ENCODE data around the gene STAT5B. TPM values are rescaled to one million over a fixed set of nuclear protein-coding genes. Genes with fewer than 3 reads are reported as not detected.

Gene STAT5B
- polyA plus RNA-seq, 1 donor (not counting 4 experiments of a cell fraction or from before 2014, with no cell fraction given): 16.1 TPM

DNA sequence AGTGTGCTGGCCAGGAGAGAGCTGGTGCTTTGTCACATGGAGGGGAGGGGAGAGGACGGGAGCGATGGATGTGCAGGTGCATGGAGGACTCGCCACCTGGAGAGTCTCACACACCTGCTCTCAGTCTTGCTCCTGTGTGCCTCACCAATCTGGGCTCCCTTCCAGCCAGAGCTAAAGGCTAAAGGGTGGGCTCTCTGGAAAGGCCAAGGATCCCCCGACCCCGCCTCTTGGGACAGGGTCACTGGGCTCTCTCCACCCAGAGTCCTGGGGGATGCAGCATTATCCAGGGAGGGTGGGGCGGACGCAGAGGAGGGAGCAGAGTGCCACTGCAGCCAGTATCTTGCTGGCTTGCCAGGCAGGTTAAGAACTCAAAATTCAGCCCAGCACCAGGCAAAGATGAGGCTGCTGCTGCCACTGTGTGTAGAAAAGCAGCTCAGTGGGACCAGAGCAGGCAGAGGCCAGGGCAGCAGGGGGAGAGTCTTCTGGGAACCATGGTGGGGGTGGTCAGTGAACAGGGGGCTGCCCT lies 5.4 kb upstream of the STAT5B start:
- DNase-seq (ENCODE audit: low read depth, low spot score) (no peak), FAIRE-seq (no peak)
- no peak overlapping the region for H3K27ac ChIP-seq (ENCODE audit: control insufficient read depth, insufficient read depth, low read length)
- no peaks in the 10 kb centered on the region for H3K9me1 ChIP-seq (ENCODE audit: control insufficient read depth, extremely low read depth, insufficient read depth, low read length)
- H3K27me3 ChIP-seq (ENCODE audit: control insufficient read depth, extremely low read depth, insufficient read depth, low read length): peaks cover 3% of the 10 kb centered on the region
- no peak overlapping the region for H3K4me3 ChIP-seq (ENCODE audit: control insufficient read depth in 2 of 3, extremely low read depth in 1 of 3, insufficient read depth in 2 of 3, low read depth in 1 of 3, low read length in 3 of 3)
- H3K9me3 ChIP-seq (ENCODE audit: control insufficient read depth, low read depth, low read length): no peaks in the 10 kb centered on the region
- TF ChIP-seq EZH2 (IDR thresholded peaks at IDR 0.05; ENCODE audit: low read length): no peak
- TF ChIP-seq, protein P1, sequence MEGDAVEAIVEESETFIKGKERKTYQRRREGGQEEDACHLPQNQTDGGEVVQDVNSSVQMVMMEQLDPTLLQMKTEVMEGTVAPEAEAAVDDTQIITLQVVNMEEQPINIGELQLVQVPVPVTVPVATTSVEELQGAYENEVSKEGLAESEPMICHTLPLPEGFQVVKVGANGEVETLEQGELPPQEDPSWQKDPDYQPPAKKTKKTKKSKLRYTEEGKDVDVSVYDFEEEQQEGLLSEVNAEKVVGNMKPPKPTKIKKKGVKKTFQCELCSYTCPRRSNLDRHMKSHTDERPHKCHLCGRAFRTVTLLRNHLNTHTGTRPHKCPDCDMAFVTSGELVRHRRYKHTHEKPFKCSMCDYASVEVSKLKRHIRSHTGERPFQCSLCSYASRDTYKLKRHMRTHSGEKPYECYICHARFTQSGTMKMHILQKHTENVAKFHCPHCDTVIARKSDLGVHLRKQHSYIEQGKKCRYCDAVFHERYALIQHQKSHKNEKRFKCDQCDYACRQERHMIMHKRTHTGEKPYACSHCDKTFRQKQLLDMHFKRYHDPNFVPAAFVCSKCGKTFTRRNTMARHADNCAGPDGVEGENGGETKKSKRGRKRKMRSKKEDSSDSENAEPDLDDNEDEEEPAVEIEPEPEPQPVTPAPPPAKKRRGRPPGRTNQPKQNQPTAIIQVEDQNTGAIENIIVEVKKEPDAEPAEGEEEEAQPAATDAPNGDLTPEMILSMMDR (optimal IDR thresholded peaks at IDR 0.05 in 1 of 3, IDR thresholded peaks at IDR 0.05 in 1 of 3, conservative IDR thresholded peaks at IDR 0.05 in 1 of 3; ENCODE audit: extremely low read depth in 1 of 3, insufficient read depth in 2 of 3, low read length in 3 of 3): no peak
- no peak overlapping the region for H3K4me2 ChIP-seq (ENCODE audit: control insufficient read depth, extremely low read depth, insufficient read depth, low read depth, low read length)
- H4K20me1 ChIP-seq (ENCODE audit: control insufficient read depth, extremely low read depth, insufficient read depth, low read length): no peaks in the 10 kb centered on the region
- peaks cover 11% of the 10 kb centered on the region for H3K4me1 ChIP-seq (ENCODE audit: control insufficient read depth, extremely low read depth, insufficient read depth, low read length)
- no peak overlapping the region for H3K9ac ChIP-seq (ENCODE audit: control insufficient read depth, extremely low read depth, insufficient read depth, low read length)
- H3K79me2 ChIP-seq (ENCODE audit: control insufficient read depth, insufficient read depth, low read length): no peaks in the 10 kb centered on the region
- no peak overlapping the region for H2AFZ ChIP-seq (ENCODE audit: control insufficient read depth, low read length)
- H3K36me3 ChIP-seq (ENCODE audit: control insufficient read depth in 2 of 2, extremely low read depth in 1 of 2, insufficient read depth in 2 of 2, low read length in 2 of 2): no peaks in the 10 kb centered on the region
- dilution Hi-C loops (cut with MboI; ENCODE audit: extremely low pct_ligation_motif_present, low sequenced_read_pairs): no loop called here

DNA sequence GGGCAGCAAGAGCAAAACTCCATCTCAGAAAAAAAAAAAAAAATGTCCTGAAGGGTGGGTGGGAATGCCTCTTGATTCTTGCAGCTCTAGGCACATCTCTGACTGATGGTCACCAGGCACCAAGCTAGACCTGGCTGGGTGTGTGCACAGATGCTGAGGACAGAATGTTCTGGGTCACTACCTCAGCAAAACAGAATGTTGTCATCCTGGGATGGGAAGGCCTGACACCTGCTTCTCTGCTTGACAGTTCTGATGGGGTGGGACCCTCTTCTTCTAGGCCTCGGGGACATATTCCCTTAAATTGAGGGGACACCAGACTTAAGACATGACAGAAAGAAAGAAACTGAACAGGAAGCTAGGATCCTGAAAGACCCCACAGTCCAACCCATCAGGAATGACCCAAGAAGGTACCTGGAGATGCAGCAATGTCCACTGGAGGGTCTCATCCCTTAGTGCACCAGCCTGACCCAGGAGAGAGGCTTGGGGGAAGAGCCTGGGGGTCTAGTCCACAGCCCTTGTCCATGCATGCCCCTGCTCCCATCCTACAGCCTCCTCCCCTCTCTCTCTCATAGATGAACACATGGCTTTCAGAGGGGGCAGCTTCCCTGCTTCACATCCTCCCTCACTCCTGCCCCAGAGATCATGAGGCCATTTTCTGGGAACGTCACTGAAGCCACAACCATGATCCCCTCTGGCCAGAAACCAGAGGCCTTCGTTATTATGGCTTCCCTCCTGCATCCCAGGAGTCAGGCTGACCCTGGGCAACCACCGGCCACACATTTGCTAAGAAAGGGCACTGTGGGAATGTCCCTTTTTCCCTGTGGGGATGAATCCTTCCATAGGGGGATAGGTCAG lies 3.8 kb upstream of the STAT5B start:
- Histone ChIP-seq H3K36me3 (ENCODE audit: control insufficient read depth in 2 of 2, extremely low read depth in 1 of 2, insufficient read depth in 2 of 2, low read length in 2 of 2) (no peaks in the 10 kb centered on the region), H3K79me2 (ENCODE audit: control insufficient read depth, insufficient read depth, low read length) (peaks cover 7% of the 10 kb centered on the region), H3K9ac (ENCODE audit: control insufficient read depth, extremely low read depth, insufficient read depth, low read length) (no peak overlapping the region), H3K9me1 (ENCODE audit: control insufficient read depth, extremely low read depth, insufficient read depth, low read length) (no peaks in the 10 kb centered on the region), H3K27ac (ENCODE audit: control insufficient read depth, insufficient read depth, low read length) (no peak overlapping the region), H3K4me1 (ENCODE audit: control insufficient read depth, extremely low read depth, insufficient read depth, low read length) (peaks cover 11% of the 10 kb centered on the region), H4K20me1 (ENCODE audit: control insufficient read depth, extremely low read depth, insufficient read depth, low read length) (no peaks in the 10 kb centered on the region), H3K4me3 (ENCODE audit: control insufficient read depth in 2 of 3, extremely low read depth in 1 of 3, insufficient read depth in 2 of 3, low read depth in 1 of 3, low read length in 3 of 3) (no peak overlapping the region), H3K9me3 (ENCODE audit: control insufficient read depth, low read depth, low read length) (no peaks in the 10 kb centered on the region), H3K27me3 (ENCODE audit: control insufficient read depth, extremely low read depth, insufficient read depth, low read length) (peaks cover 3% of the 10 kb centered on the region), H3K4me2 (ENCODE audit: control insufficient read depth, extremely low read depth, insufficient read depth, low read depth, low read length) (no peak overlapping the region), H2AFZ (ENCODE audit: control insufficient read depth, low read length) (no peak overlapping the region)
- TF ChIP-seq, protein P1 (optimal IDR thresholded peaks at IDR 0.05 in 1 of 3, IDR thresholded peaks at IDR 0.05 in 1 of 3, conservative IDR thresholded peaks at IDR 0.05 in 1 of 3; ENCODE audit: extremely low read depth in 1 of 3, insufficient read depth in 2 of 3, low read length in 3 of 3): no peak
- no peak for TF ChIP-seq EZH2 (IDR thresholded peaks at IDR 0.05; ENCODE audit: low read length)
- DNase-seq (ENCODE audit: low read depth, low spot score) (no peak), FAIRE-seq (no peak)
- dilution Hi-C loops (cut with MboI; ENCODE audit: extremely low pct_ligation_motif_present, low sequenced_read_pairs): no loop called here

Data from keratinocyte (primary cell).